Vagina (tissue), 2 donors: ENCODE results near the gene STX19.

Experiments used
- CTCF ChIP-seq, 3 experiments: fragments of 450-650 bp in 2 of 3; fragments of 200-600 bp in 1 of 3; sonication (generic) in 1 of 3; IDR thresholded peaks; one replicate each; pipeline ENCODE4 v1.5.1; 2017 to 2019; ENCODE audit warnings: antibody characterized with exemption in 3 of 3, mild to moderate bottlenecking in 2 of 3, moderate library complexity in 2 of 3
- POLR2AphosphoS5 ChIP-seq, 2 donors: sonication (generic); formaldehyde crosslinking; IDR thresholded peaks; one replicate each; pipeline ENCODE4 v1.9.0; 2017; ENCODE audit warnings: antibody characterized with exemption in 2 of 2, mild to moderate bottlenecking in 2 of 2, low read depth in 1 of 2; ENCODE audit not compliant: insufficient read depth in 1 of 2

- TF ChIP-seq CTCF (IDR thresholded peaks at IDR 0.05) (no peak), POLR2AphosphoS5 (IDR thresholded peaks at IDR 0.05; ENCODE audit: insufficient read depth in 1 of 2, low read depth in 1 of 2) (no peak)
Observed at GRCh38 chr3:94065819-94066480, 37.6 kb upstream of the STX19 start.
